H9 (cell line): ENCODE data around the gene ATG7. TPM values are rescaled to one million over a fixed set of nuclear protein-coding genes. Genes with fewer than 3 reads are reported as not detected.

Experiments used
- DNase-seq: peaks from one replicate; pipeline ENCODE4 v3.0.0-alpha.2; 2017
- H2AFZ ChIP-seq: one replicate; pipeline ENCODE4 v1.6.1; 2013; ENCODE audit warnings: mild to moderate bottlenecking, low read length, control low read depth, moderate library complexity
- H2AK5ac ChIP-seq: 2 replicates; pipeline ENCODE4 v1.6.1; 2013; ENCODE audit warnings: low read length, control low read depth, mixed read lengths; ENCODE audit not compliant: insufficient read length
- H2BK120ac ChIP-seq: one replicate; pipeline ENCODE4 v1.6.1; 2013; ENCODE audit warnings: low read depth, mild to moderate bottlenecking, low read length, control low read depth, inconsistent platforms; ENCODE audit not compliant: poor library complexity, severe bottlenecking
- H2BK12ac ChIP-seq: 2 replicates; pipeline ENCODE4 v1.6.1; 2013; ENCODE audit warnings: low read length, control low read depth, mixed read lengths, low read depth; ENCODE audit not compliant: insufficient read length
- H2BK15ac ChIP-seq: 2 replicates; pipeline ENCODE4 v1.6.1; 2013; ENCODE audit warnings: low read depth, low read length, control low read depth
- H2BK20ac ChIP-seq: one replicate; pipeline ENCODE4 v1.6.1; 2013; ENCODE audit warnings: low read depth, mild to moderate bottlenecking, low read length, control low read depth, inconsistent platforms; ENCODE audit not compliant: poor library complexity, severe bottlenecking
- H2BK5ac ChIP-seq: 2 replicates; pipeline ENCODE4 v1.6.1; 2013; ENCODE audit warnings: low read length, control low read depth, mixed read lengths; ENCODE audit not compliant: insufficient read length
- H3K14ac ChIP-seq: 2 replicates; pipeline ENCODE4 v1.6.1; 2013; ENCODE audit warnings: low read length, control low read depth; ENCODE audit not compliant: insufficient read depth
- H3K18ac ChIP-seq: 2 replicates; pipeline ENCODE4 v1.6.1; 2013; ENCODE audit warnings: low read depth, mild to moderate bottlenecking, mixed read lengths, low read length, control low read depth; ENCODE audit not compliant: insufficient read length
- H3K23ac ChIP-seq: 2 replicates; pipeline ENCODE4 v1.6.1; 2013; ENCODE audit warnings: low read length, control low read depth, mixed read lengths, low read depth; ENCODE audit not compliant: insufficient read length
- H3K23me2 ChIP-seq: 2 replicates; pipeline ENCODE4 v1.6.1; 2013; ENCODE audit warnings: low read depth, mild to moderate bottlenecking, mixed read lengths, low read length, control low read depth; ENCODE audit not compliant: insufficient read length, poor library complexity, severe bottlenecking
- H3K27ac ChIP-seq: 2 replicates; pipeline ENCODE4 v1.5.1; 2013; ENCODE audit warnings: low read length, control low read depth, mixed read lengths, low read depth; ENCODE audit not compliant: insufficient read length
- H3K27me3 ChIP-seq: 2 replicates; pipeline ENCODE4 v1.6.1; 2013; ENCODE audit warnings: low read length, control low read depth, inconsistent platforms; ENCODE audit not compliant: insufficient read depth
- H3K4ac ChIP-seq: 2 replicates; pipeline ENCODE4 v1.6.1; 2013; ENCODE audit warnings: low read depth, mild to moderate bottlenecking, control low read depth, inconsistent platforms, low read length, moderate library complexity
- H3K4me1 ChIP-seq: 2 replicates; pipeline ENCODE4 v1.6.1; 2013; ENCODE audit warnings: low read length, control low read depth, inconsistent platforms; ENCODE audit not compliant: insufficient read depth
- H3K4me2 ChIP-seq: 2 replicates; pipeline ENCODE4 v1.6.1; 2013; ENCODE audit warnings: low read length, control low read depth, mixed read lengths; ENCODE audit not compliant: insufficient read length, insufficient read depth
- H3K56ac ChIP-seq: 2 replicates; pipeline ENCODE4 v1.6.1; 2013; ENCODE audit warnings: low read depth, mild to moderate bottlenecking, mixed read lengths, low read length, control low read depth; ENCODE audit not compliant: insufficient read length
- H3K79me1 ChIP-seq: 2 replicates; pipeline ENCODE4 v1.6.1; 2013; ENCODE audit warnings: low read depth, mild to moderate bottlenecking, moderate library complexity, low read length, control low read depth, inconsistent platforms; ENCODE audit not compliant: insufficient read depth, poor library complexity, severe bottlenecking
- H3K79me2 ChIP-seq: 2 replicates; pipeline ENCODE4 v1.6.1; 2013; ENCODE audit warnings: low read length, control low read depth, inconsistent platforms; ENCODE audit not compliant: insufficient read depth
- H3K9ac ChIP-seq: 2 replicates; pipeline ENCODE4 v1.6.1; 2013; ENCODE audit warnings: low read length, control low read depth, mixed read lengths; ENCODE audit not compliant: insufficient read length; ENCODE audit errors: extremely low read depth
- H3K9me3 ChIP-seq: one replicate; pipeline ENCODE4 v1.6.1; 2013; ENCODE audit warnings: low read depth, low read length, inconsistent platforms; ENCODE audit not compliant: control insufficient read depth
- H3T11ph ChIP-seq: one replicate; pipeline ENCODE4 v1.6.1; 2013; ENCODE audit warnings: mild to moderate bottlenecking, low read length, control low read depth, inconsistent platforms
- H4K20me1 ChIP-seq: one replicate; pipeline ENCODE4 v1.6.1; 2013; ENCODE audit not compliant: control insufficient read depth, insufficient read length, insufficient read depth
- H4K5ac ChIP-seq: 2 replicates; pipeline ENCODE4 v1.6.1; 2013; ENCODE audit warnings: low read depth, mild to moderate bottlenecking, mixed read lengths, low read length, control low read depth; ENCODE audit not compliant: insufficient read length
- H4K8ac ChIP-seq: replicated peaks from 2 replicates; pipeline ENCODE4 v1.6.1; 2013; ENCODE audit warnings: low read length, control low read depth, mixed read lengths, low read depth; ENCODE audit not compliant: insufficient read length
- H4K91ac ChIP-seq: 2 replicates; pipeline ENCODE4 v1.6.1; 2013; ENCODE audit warnings: low read depth, mild to moderate bottlenecking, moderate library complexity, mixed read lengths, low read length, control low read depth; ENCODE audit not compliant: insufficient read length
- H3K27ac Mint-ChIP-seq, 3 experiments: 2 replicates in 2 of 3; 3 replicates in 1 of 3; pipeline ENCODE4 v1.8.0; 2020 to 2021; ENCODE audit warnings: mixed read lengths in 3 of 3, mild to moderate bottlenecking in 1 of 3, moderate library complexity in 1 of 3
- H3K27me3 Mint-ChIP-seq: 2 replicates; pipeline ENCODE4 v1.8.0; 2021; ENCODE audit warnings: low read depth, mild to moderate bottlenecking, moderate library complexity, mixed read lengths
- H3K36me3 Mint-ChIP-seq, 3 experiments: 2 replicates in 2 of 3; 3 replicates in 1 of 3; pipeline ENCODE4 v1.8.0; 2020 to 2021; ENCODE audit warnings: low read depth in 3 of 3, mixed read lengths in 3 of 3; ENCODE audit not compliant: insufficient read depth in 1 of 3
- H3K4me1 Mint-ChIP-seq, 2 experiments: 2 replicates each; pipeline ENCODE4 v1.8.0; 2020; ENCODE audit warnings: mixed read lengths in 2 of 2
- H3K4me3 Mint-ChIP-seq, 2 experiments: 2 replicates in 1 of 2; 3 replicates in 1 of 2; pipeline ENCODE4 v1.8.0; 2020 to 2021; ENCODE audit warnings: mild to moderate bottlenecking in 2 of 2, mixed read lengths in 2 of 2, moderate library complexity in 1 of 2
- H3K9me3 Mint-ChIP-seq, 2 experiments: 2 replicates in 1 of 2; 3 replicates in 1 of 2; pipeline ENCODE4 v1.8.0; 2020; ENCODE audit warnings: mild to moderate bottlenecking in 2 of 2, mixed read lengths in 2 of 2, moderate library complexity in 1 of 2
- CTCF ChIP-seq: fragments of 200-600 bp; sonication (generic); conservative IDR thresholded peaks from 3 replicates; pipeline ENCODE4 v1.8.0; 2021; ENCODE audit warnings: antibody characterized with exemption, mild to moderate bottlenecking
- WGBS: extraction: QIAGEN DNeasy Blood & Tissue Kit; methylation state at CpG from one replicate; pipeline ENCODE4 v1.1.7; 2013; ENCODE audit warnings: missing lambda C conversion rate, low lambda C conversion rate, mixed read lengths; ENCODE audit not compliant: insufficient read length; ENCODE audit errors: extremely low coverage; 5-methylcytosine and 5-hydroxymethylcytosine counted together
- total RNA-seq: library from RNA; stranded (reverse); gene quantifications from 2 replicates; pipeline ENCODE4 v1.2.1, GENCODE V29; 2021

ATG7 gene
- total RNA-seq, 1 experiment from 2014 or later = 17.9 TPM

GRCh38 chr3:11536132-11536935 lies 264.1 kb downstream of the ATG7 start:
- Histone ChIP-seq H3K4ac (no peak overlapping the region), H3K4me2 (no peak overlapping the region), H3K23ac (no peak overlapping the region), H3K56ac (no peak overlapping the region), H4K5ac (no peak overlapping the region), H3K79me2 (no peaks in the 10 kb centered on the region), H4K8ac (no peak overlapping the region), H3K18ac (no peak overlapping the region), H3K23me2 (no peaks in the 10 kb centered on the region), H3T11ph (no peak overlapping the region), H3K4me1 (no peaks in the 10 kb centered on the region), H3K79me1 (no peaks in the 10 kb centered on the region), H4K20me1 (no peaks in the 10 kb centered on the region), H2BK5ac (no peak overlapping the region), H2BK12ac (no peak overlapping the region), H3K14ac (no peak overlapping the region), H3K27me3 (no peaks in the 10 kb centered on the region), H2BK120ac (no peak overlapping the region), H3K9ac (no peak overlapping the region), H3K27ac (no peak overlapping the region), H4K91ac (no peak overlapping the region), H2BK15ac (no peak overlapping the region), H2AK5ac (no peak overlapping the region), H2AFZ (no peak overlapping the region), H3K9me3 (no peaks in the 10 kb centered on the region), H2BK20ac (no peak overlapping the region)
- peak; percentile 34; the same call in 2 of the 3 replicates for TF ChIP-seq CTCF
- Mint-ChIP-seq H3K36me3 (no peaks in the 10 kb centered on the region), H3K27ac (peak overlapping the region in 1 of 3 experiments; percentile 15; a peak in 1 of 7 replicates), H3K27me3 (no peaks in the 10 kb centered on the region), H3K4me3 (no peak overlapping the region), H3K4me1 (peaks cover 9 to 12% of the 10 kb centered on the region in 2 experiments), H3K9me3 (no peaks in the 10 kb centered on the region)
- no peak for DNase-seq
- no CpG with 5 or more reads among the region's 23 CpGs for WGBS
